Left renal cortex interstitium (tissue), 4 donors: ENCODE measurements around the gene BMX. TPM values are rescaled to one million over a fixed set of nuclear protein-coding genes. Genes with fewer than 3 reads are reported as not detected.

Experiments used
- DNase-seq, 4 donors: peaks; one replicate each; pipeline ENCODE4 v3.0.0-alpha.2; 2013; ENCODE audit warnings: low read depth in 4 of 4, low spot score in 2 of 4, missing footprints in 1 of 4
- polyA plus RNA-seq, 4 donors: library from polyadenylated mRNA; unstranded; fragments of 120-200 nt; gene quantifications; one replicate each; pipeline ENCODE4 v1.2.1, GENCODE V29; 2013; ENCODE audit not compliant: insufficient read length in 4 of 4

The BMX gene
- polyA plus RNA-seq, result under 1 TPM; 0.29 to 0.45 (median 0.37) TPM

DNA sequence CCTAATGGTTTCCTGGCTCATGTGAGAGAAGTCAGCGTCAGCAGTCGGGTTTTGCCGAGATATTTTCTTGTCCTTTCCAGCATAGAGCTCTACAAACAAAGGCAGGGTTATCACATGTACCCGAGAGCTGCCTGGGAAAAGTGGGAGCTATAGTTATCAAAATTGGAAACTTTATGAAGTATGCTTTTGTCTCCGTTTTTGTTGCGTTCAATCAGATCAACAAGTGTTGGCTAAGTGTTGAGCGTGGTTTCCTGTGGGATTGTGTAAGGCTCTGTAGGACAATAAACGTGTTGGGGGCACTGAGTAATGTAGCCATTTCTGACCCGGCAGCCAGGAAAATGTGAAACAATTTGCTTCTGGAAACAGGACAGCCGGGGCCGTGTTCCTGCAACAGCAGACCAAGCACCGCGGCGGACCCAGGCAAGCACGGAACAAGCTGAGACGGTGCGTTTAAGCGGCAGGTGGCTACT lies at the start of gene BMX:
Gene BMX (plus strand): TSS at position 311 of the 470 bp plus-strand sequence. CDS start 7,547 bp downstream, outside the sequence.
- DNase-seq, result no peak

GRCh38 chrX:15451913-15452312 lies 48.7 kb upstream of the BMX start:
- DNase-seq, result no peak

- no peak for DNase-seq
Measured at GRCh38 chrX:15464704-15465103, 35.9 kb upstream of the BMX start.

- DNase-seq, result no peak
Measured at GRCh38 chrX:15465347-15465746, 35.3 kb upstream of the BMX start.

- DNase-seq, result no peak
Measured at GRCh38 chrX:15465896-15466651, 34.5 kb upstream of the BMX start.

DNA sequence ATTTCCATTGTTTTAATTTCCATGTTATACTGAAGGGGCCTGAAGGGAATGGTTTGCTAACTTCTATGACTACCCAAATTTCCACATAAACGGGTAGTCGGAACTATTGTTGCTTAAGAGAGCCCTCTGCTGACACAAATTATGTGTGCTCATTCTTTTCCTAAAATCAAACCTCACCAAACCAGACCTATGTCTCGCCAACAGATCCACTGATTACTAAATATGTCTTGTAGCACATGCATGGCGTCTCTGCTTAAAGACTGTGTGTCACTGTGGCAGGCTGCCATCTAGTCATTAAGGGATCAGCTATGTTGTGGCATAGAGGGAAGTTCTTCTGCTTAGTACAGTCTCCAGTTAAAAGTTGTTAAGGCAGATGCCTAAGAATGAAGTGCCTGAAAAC lies 32.6 kb upstream of the BMX start:
- DNase-seq, result no peak

GRCh38 chrX:15469613-15470012 lies 31.0 kb upstream of the BMX start:
- DNase-seq, result no peak

DNA sequence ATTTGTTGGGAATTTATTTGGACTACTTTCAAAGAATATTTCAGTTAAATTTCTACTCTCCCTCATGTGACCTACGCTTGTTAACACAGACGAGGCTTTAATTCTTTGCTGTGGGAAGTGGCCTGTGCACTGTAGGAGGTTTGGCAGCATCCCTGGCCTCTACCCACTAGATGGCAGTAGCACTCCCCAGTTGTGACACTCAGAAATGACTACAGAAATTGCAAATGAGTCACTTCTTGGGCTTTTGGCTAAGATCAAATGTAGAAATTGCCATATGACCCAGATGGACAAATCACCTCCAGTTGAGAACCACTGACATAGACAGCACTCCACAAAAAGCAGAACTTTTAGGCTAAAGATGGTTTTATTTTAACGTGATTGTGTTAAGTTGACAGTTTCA lies 29.6 kb upstream of the BMX start:
- DNase-seq, result peak in 1 of 4 donors; percentile 43

DNA sequence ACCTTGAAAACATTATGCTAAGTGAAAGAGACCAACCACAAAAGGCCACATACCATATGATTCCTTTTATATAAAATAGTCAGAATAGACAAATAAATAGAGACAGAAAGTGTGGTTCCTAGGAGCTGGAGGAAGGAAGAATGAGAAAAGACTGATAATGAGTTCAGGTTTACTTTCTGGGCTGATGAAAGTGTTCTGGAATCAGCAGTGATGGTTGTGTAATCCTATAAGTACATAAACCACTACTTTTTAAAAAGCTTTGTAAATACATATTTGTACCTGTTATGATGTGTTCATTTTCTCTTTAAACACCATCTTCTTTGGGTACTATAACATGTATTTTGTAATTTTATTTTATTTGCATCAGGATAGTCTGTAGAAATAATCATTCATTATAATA lies 28.1 kb upstream of the BMX start:
- DNase-seq, result no peak

- no peak for DNase-seq
Measured at GRCh38 chrX:15474028-15474427, 26.6 kb upstream of the BMX start.

DNA sequence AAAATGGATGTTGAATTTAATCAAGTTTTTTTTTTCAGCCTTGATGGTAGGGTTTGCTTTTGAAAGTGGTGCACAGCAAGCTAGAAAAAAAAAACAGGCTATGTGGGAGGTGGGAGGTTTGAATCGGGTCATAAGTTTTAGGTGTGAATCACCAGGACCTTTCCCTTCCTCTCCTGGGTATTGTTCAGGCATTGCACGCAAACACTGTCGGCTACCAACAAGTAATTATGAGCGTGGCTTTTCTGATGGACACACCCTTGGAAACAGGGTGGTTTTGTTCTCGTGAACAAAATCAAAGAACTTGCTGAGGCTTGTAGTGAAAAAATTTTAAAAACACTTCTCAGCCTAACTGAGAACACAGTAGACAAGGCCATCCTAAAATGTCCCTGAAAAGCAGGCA lies 25.6 kb upstream of the BMX start:
- DNase-seq, result no peak

DNA sequence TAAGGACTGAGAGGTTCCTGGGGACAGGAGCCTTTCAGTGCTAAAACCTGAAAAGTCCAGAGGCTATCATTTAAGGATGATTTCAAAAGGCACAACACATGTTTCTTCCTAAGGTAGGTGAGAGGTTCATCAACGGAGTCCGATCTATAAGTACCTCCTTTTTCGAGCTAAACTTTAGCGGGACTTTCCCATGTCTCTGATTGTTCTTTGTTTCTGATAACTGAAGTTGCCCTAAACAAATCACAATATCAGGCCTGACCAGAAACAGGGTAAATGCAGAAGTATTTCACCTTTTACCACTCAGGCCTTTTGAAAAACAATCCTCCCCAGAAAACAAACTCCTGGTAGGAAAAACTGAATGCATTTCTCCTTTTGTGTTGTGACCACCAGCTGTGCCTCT lies 25.1 kb upstream of the BMX start:
- DNase-seq, result no peak

GRCh38 chrX:15483891-15484290 lies 16.7 kb upstream of the BMX start:
- no peak for DNase-seq

GRCh38 chrX:15492469-15492868 lies 8.1 kb upstream of the BMX start:
- no peak for DNase-seq

DNA sequence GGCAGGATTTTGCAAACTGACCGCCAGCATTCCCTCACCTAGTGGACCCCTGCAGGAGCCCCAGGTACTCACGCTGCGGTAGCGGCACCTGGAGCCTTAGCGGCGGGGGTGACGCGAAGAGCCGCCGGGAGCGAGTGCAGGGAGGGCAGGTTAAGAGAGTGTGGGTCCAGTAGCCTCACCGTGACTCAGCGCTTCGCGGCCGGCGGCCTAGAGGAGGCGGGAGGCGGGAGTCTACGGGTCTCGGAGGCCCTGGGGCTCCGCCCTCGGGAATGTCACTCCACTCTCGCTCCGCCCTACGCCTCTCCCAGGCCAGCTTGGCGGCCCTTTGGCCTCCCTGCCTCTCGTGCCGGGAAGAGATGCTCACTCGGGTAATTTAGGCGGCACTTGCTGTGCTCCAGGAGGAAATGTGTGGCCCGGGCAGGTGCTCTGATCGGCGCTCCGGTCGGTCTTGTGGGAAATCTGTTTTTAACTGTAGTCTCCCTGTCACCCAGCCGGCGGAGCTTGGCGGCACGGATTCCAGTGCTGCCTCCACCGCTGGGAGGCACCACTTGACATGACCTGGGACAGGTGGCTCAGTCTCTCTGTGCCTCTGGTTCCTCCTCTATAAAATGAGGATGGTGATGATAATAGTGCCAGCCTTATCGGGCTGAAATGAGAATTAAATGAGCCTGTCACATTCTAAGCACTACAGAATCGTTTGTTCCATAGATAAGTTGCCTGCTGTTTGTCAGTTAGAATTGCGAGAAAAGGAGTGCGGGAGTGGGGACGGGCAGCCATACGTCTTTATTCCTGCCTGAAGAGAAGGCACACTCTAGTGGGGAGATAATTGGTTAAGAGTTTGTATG lies 7.3 kb upstream of the BMX start, which contains the start of gene PIR:
Gene PIR (minus strand): TSS at position 216 of the 845 bp plus-strand sequence. CDS start 2,076 bp downstream, outside the sequence.
- DNase-seq, result peak in 3 of 4 donors; percentile 39 to 57 (median 48)

DNA sequence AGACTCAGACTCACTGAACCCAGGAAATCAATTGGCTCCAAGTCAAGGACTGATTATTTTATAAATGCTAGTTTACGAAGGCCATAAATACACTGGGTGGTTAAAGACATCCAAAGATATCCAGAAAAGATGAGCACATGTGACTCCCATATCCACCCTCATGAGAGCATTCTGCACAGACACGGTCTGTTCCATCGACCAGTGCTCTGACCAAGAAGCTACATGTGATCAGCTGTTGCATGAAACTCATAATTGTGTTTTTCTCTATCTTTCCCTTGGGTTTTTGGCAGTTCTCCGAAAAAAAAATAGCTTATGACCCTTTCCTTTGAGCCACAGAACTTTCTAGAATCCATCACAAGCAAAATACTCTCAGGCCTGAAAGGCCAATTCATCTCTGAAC lies 4.8 kb upstream of the BMX start:
- no peak for DNase-seq

DNA sequence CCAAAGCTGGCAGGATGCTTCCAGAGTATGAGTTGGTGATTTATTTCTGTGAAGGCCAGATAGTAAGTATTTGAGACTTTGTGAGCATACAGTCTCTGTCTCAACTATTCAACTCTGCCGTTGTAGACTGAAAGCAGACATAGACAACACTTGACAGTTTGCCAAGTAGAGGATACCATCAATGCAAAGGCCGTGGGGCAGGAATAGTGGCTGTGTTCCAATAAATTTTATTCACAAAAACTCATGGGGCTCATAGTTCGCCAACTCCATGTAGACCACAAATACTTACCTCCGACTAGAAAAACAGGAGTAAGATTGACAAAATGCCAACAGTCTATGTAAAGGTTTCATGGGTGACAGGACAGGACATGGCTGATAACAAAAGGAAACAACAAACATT lies 3.8 kb upstream of the BMX start:
- no peak for DNase-seq

- DNase-seq, result no peak
Measured at GRCh38 chrX:15497865-15498264, 2.7 kb upstream of the BMX start.

DNA sequence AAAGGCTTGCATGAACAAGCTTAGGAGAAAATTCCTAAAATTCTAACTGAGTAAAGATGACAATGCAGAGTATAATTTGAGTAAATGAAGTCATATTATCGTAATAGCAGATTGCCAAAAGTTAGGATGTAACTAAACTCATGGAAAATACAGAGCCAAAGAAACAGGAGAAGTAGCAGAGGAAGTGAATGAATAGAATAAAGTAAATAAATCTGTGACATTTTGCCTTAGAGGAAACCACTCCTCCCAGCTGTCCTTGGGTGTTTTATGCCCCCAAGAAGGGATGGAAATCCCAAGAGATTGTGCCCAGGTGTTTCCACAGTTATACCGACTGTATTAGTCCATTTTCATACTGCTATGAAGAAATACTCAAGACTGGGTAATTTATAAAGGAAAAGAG lies 1.9 kb upstream of the BMX start:
- no peak for DNase-seq

DNA sequence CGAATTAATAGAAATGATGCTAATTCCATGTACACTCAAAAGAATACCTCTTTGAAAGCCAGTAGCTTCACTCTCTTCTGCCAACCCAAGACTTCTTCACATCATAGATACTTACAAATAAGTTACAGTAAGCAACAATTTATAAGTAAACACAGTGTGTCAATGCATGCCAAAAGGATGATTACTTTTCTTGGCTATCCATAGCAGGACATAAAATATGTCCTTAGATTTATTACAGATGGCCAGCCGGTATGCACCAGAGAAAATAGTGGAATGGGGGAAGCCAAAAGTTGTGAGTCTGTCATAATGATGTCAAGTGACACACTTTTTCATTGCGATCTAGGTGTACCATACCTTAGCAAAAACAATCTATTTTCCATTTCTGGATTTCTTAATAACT lies 631 bp upstream of the BMX start:
- DNase-seq, result no peak

GRCh38 chrX:15501506-15501905 lies 899 bp downstream of the BMX start:
- DNase-seq, result no peak

- DNase-seq, result no peak
Measured at GRCh38 chrX:15504661-15505060, 4.1 kb downstream of the BMX start.
